Body of pancreas (tissue), 4 donors: ENCODE measurements around the gene KCNC1. TPM values are rescaled to one million over a fixed set of nuclear protein-coding genes. Genes with fewer than 3 reads are reported as not detected.

Source experiments
- ATAC-seq: fragments of 150-250 bp; one replicate; pipeline ENCODE4 v1.9.1; 2016
- DNase-seq, 4 donors: peaks; one replicate each; pipeline ENCODE4 v3.0.0-alpha.2; 2019
- H3K27ac ChIP-seq, 4 donors: fragments of 200-600 bp; sonication (generic); 1 replicate in 3 of 4; 2 replicates in 1 of 4; pipeline versions ENCODE4 v1.5.1 to v1.6.1; 2016 to 2019; ENCODE audit warnings: mild to moderate bottlenecking in 1 of 4, mixed read lengths in 1 of 4, moderate library complexity in 1 of 4
- H3K27me3 ChIP-seq, 2 donors: fragments of 200-600 bp; sonication (generic); one replicate each; pipeline ENCODE4 v1.6.0; 2016; ENCODE audit warnings: mild to moderate bottlenecking in 1 of 2
- H3K36me3 ChIP-seq, 2 donors: fragments of 200-600 bp; sonication (generic); replicated peaks in 1 of 2; 2 replicates each; pipeline ENCODE4 v1.5.1; 2016; ENCODE audit warnings: low read depth in 2 of 2; ENCODE audit not compliant: insufficient read depth in 1 of 2
- H3K4me1 ChIP-seq: fragments of 200-600 bp; sonication (generic); one replicate; pipeline ENCODE4 v1.6.0; 2016
- H3K4me3 ChIP-seq, 2 donors: fragments of 200-600 bp; sonication (generic); 1 replicate in 1 of 2; 2 replicates in 1 of 2; pipeline ENCODE4 v1.5.1; 2016 to 2019
- H3K9me3 ChIP-seq, 3 donors: fragments of 200-600 bp; sonication (generic); 1 replicate in 2 of 3; 2 replicates in 1 of 3; pipeline ENCODE4 v1.5.1; 2016
- POLR2A ChIP-seq, 3 donors: fragments of 450-650 bp; IDR thresholded peaks; one replicate each; pipeline ENCODE4 v1.6.1; 2016; ENCODE audit warnings: antibody characterized with exemption in 3 of 3, mild to moderate bottlenecking in 2 of 3
- WGBS, 2 donors: methylation state at CpG; one replicate each; pipeline ENCODE4 v1.1.5; 2017; 5-methylcytosine and 5-hydroxymethylcytosine counted together
- intact Hi-C: fragments of 100-400 bp; cut with DNase I; formaldehyde crosslinking; loops from one replicate; pipeline ENCODE4 v1.15.1; 2023
- total RNA-seq, 2 donors: library from RNA; depleted of rRNA; stranded (reverse); fragments of >200 nt; gene quantifications; one replicate each; pipeline ENCODE4 v1.1.0, GENCODE V29; 2016
- TF ChIP-seq, protein P1 (sequence below), 7 experiments: fragments of 450-650 bp in 4 of 7; fragments of 200-600 bp in 3 of 7; sonication (generic) in 3 of 7; IDR thresholded peaks; one replicate each; pipeline ENCODE4 v1.5.1; 2016 to 2019; ENCODE audit warnings: antibody characterized with exemption in 7 of 7

Gene KCNC1
- total RNA-seq, 2 donors from 2014 or later: 0.26 TPM; not detected in 1

DNA sequence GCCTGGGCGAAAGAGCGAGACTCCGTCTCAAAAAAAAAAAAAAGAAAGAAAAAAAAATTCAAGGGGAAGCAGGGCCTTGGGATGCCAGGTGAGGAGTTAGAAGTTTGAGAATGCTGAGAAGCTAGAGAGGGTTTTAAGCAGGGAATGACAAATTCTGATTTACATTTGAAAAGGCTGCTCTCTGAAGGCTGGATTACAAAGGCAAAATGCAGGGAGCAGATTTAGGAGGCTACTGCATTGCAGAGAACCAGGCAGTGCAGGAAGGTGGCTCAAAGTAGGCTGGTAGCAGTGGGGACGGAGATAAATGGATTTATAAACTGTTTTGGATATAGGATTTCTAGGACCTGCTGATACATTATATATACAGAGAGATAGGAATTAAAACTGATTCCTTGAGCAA lies 66.6 kb downstream of the KCNC1 start:
- WGBS, 2 donors: 89 to 99% methylated on average over 1 to 4 of the region's 4 CpGs

DNA sequence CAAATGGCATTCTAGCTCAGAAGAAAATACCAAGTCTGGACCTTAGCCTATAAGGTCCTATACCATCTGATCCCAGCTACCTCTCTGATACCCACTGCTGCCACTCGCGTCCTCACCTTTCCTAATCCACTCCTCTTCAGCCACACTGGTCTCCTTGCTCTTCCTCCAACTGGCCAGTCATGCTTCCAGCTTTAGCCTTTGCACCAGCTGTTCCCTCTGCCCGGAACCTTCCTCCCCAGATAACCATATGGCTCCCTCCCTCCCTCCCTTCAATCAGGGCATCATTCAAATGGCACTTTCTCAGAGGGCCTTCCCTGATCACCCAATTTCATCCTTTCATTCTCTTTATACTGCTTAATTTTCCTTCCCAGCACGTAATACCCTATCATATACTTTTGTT lies 67.9 kb downstream of the KCNC1 start:
- H3K36me3 ChIP-seq: no peaks in the 10 kb centered on the region
- no peak overlapping the region for H3K27ac ChIP-seq
- 92 to 98% methylated on average over 4 of the region's 4 CpGs for WGBS, 2 donors
- intact Hi-C loops: no loop called here
- H3K27me3 ChIP-seq: no peaks in the 10 kb centered on the region
- H3K4me1 ChIP-seq: no peaks in the 10 kb centered on the region
- ATAC-seq (no peak), DNase-seq (no peak)
- TF ChIP-seq, protein P1, sequence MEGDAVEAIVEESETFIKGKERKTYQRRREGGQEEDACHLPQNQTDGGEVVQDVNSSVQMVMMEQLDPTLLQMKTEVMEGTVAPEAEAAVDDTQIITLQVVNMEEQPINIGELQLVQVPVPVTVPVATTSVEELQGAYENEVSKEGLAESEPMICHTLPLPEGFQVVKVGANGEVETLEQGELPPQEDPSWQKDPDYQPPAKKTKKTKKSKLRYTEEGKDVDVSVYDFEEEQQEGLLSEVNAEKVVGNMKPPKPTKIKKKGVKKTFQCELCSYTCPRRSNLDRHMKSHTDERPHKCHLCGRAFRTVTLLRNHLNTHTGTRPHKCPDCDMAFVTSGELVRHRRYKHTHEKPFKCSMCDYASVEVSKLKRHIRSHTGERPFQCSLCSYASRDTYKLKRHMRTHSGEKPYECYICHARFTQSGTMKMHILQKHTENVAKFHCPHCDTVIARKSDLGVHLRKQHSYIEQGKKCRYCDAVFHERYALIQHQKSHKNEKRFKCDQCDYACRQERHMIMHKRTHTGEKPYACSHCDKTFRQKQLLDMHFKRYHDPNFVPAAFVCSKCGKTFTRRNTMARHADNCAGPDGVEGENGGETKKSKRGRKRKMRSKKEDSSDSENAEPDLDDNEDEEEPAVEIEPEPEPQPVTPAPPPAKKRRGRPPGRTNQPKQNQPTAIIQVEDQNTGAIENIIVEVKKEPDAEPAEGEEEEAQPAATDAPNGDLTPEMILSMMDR (IDR thresholded peaks at IDR 0.05): no peak
- TF ChIP-seq POLR2A (IDR thresholded peaks at IDR 0.05): no peak
- no peak overlapping the region for H3K4me3 ChIP-seq
- H3K9me3 ChIP-seq: no peaks in the 10 kb centered on the region

More for the DNA sequence above, 66.6 kb downstream of the KCNC1 start:
- DNase-seq (no peak), ATAC-seq (no peak)
- no peaks in the 10 kb centered on the region for H3K9me3 ChIP-seq
- intact Hi-C loops: no loop called here
- H3K27ac ChIP-seq: no peak overlapping the region
- H3K36me3 ChIP-seq: no peaks in the 10 kb centered on the region
- TF ChIP-seq POLR2A (IDR thresholded peaks at IDR 0.05): no peak
- TF ChIP-seq, protein P1 (IDR thresholded peaks at IDR 0.05): no peak
- H3K27me3 ChIP-seq: no peaks in the 10 kb centered on the region
- no peak overlapping the region for H3K4me3 ChIP-seq
- no peaks in the 10 kb centered on the region for H3K4me1 ChIP-seq

DNA sequence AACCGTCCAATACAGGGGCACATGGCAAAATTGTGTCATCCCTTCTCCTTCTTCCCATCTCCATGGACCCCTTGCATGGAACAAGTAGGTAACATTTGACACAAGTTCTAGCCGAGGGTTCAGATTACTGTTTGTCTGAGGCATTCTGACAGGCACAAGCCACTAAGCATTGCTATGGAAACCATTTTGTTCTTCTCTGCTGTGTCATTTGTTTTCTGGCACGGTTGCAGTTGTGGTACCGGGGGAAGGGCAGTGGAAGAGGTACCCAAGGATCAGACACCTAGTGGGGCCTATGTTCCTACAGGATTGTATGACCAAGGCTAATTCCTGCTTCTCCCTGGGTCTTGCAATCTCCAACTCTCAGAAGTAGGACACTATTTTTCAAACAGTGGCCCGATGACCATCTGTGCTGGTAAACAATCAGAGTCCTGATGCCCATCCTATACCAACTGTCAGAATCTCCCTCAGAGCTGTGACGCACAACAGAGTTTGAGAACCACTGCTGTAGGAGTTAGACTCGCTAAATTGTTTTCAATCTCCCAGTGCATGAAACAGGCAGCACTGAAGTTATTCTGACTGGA lies 69.3 kb downstream of the KCNC1 start:
- Histone ChIP-seq H3K9me3 (no peaks in the 10 kb centered on the region), H3K27ac (no peak overlapping the region), H3K27me3 (no peaks in the 10 kb centered on the region), H3K36me3 (no peaks in the 10 kb centered on the region), H3K4me1 (no peaks in the 10 kb centered on the region), H3K4me3 (no peak overlapping the region)
- intact Hi-C loops: no loop called here
- no peak for ATAC-seq
- DNase-seq: no peak
- TF ChIP-seq POLR2A (IDR thresholded peaks at IDR 0.05): no peak
- TF ChIP-seq, protein P1 (IDR thresholded peaks at IDR 0.05): no peak
- 84 to 87% methylated on average over 7 of the region's 7 CpGs for WGBS, 2 donors

DNA sequence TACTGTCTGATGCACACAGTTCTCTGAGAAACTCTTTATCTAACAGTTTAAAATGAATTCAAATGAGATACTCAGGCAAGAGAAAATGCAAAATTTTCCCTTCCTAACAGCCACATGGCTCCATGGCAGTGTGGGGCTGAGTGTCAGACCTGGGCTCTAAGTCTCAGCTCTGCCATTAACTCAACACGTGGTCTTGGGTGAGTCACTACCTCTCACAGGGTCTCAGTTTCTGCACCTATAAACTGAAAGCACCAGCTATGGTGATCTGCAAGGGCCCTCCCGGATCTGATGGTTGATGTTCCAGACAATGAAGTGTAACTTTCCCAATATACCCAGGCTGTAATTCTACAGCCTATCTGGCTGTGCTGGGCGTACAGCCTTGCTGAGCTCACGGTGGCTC lies 70.5 kb downstream of the KCNC1 start:
- H3K36me3 ChIP-seq: no peaks in the 10 kb centered on the region
- ATAC-seq: no peak
- H3K4me3 ChIP-seq: no peak overlapping the region
- no peak for DNase-seq
- no peaks in the 10 kb centered on the region for H3K4me1 ChIP-seq
- TF ChIP-seq, protein P1 (IDR thresholded peaks at IDR 0.05): no peak
- no peak for TF ChIP-seq POLR2A (IDR thresholded peaks at IDR 0.05)
- no peaks in the 10 kb centered on the region for H3K9me3 ChIP-seq
- 88 to 89% methylated on average over 4 of the region's 4 CpGs for WGBS, 2 donors
- H3K27me3 ChIP-seq: no peaks in the 10 kb centered on the region
- no peak overlapping the region for H3K27ac ChIP-seq
- intact Hi-C loops: no loop called here

DNA sequence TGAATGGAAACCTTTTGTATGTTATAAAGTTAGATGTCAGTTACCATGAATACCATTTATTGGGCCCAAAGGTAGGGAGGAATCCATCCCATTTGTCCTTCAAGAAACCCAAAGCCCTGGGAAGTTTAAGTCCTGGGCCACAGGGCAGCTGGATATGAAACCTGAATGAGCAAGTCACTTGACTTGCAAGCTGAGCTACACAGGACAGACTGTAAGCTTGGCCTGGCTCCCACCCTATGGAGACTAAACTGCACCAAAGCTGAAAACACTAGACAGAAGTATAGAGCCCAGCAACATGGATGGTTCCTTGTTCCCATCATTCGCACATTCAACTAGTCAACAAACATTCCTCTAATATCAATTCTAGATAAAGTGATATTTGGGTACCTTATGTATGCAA lies 71.3 kb downstream of the KCNC1 start:
- Histone ChIP-seq H3K9me3 (no peaks in the 10 kb centered on the region), H3K27ac (no peak overlapping the region), H3K27me3 (no peaks in the 10 kb centered on the region), H3K4me3 (no peak overlapping the region), H3K4me1 (peaks cover 5% of the 10 kb centered on the region), H3K36me3 (no peaks in the 10 kb centered on the region)
- intact Hi-C loops: no loop called here
- DNase-seq (no peak), ATAC-seq (no peak)
- TF ChIP-seq POLR2A (IDR thresholded peaks at IDR 0.05): no peak
- TF ChIP-seq, protein P1 (IDR thresholded peaks at IDR 0.05): no peak
- WGBS, 2 donors: 84 to 93% methylated on average over 1 of the region's 1 CpG
